ENCODE data around the gene PTGIR. TPM values are rescaled to one million over a fixed set of nuclear protein-coding genes. Genes with fewer than 3 reads are reported as not detected.
"Not testable (repeated sequence)": the region's sequence is repeated elsewhere in the genome, so short reads cannot be mapped to it uniquely, and the experiment has no call there.

Gene PTGIR
- total RNA-seq, 1 experiment from 2014 or later: not detected

- POLR2A ChIA-PET (ENCODE audit: low non-redundant PET): no interaction called here
- intact Hi-C loops (cut with micrococcal nuclease; ENCODE audit: unreplicated experiment): no loop called here
- no peaks in the 10 kb centered on the region for H3K36me3 ChIP-seq (ENCODE audit: insufficient read depth, low read length, poor library complexity, severe bottlenecking)
- no peak overlapping the region for H3K4me3 ChIP-seq (ENCODE audit: low read depth, low read length, poor library complexity, severe bottlenecking)
- no peaks in the 10 kb centered on the region for H3K27me3 ChIP-seq (replicated peaks; ENCODE audit: insufficient read depth, low read depth, low read length, poor library complexity)
- CTCF ChIA-PET: interaction anchor here (0.6 to 1.1 kb wide), 3 partner anchors 13 to 127 kb away, joined by 3 to 5 read pairs (median 4); partner anchors contain the start of gene DACT3
- no peak overlapping the region for H3K27ac ChIP-seq (ENCODE audit: low read depth, low read length, poor library complexity, severe bottlenecking)
- peaks cover 33% of the 10 kb centered on the region for H3K4me1 ChIP-seq (ENCODE audit: insufficient read depth, low read length, poor library complexity, severe bottlenecking)
- DNase-seq (ENCODE audit: low spot score): peak; percentile 36
- TF ChIP-seq, protein P1, sequence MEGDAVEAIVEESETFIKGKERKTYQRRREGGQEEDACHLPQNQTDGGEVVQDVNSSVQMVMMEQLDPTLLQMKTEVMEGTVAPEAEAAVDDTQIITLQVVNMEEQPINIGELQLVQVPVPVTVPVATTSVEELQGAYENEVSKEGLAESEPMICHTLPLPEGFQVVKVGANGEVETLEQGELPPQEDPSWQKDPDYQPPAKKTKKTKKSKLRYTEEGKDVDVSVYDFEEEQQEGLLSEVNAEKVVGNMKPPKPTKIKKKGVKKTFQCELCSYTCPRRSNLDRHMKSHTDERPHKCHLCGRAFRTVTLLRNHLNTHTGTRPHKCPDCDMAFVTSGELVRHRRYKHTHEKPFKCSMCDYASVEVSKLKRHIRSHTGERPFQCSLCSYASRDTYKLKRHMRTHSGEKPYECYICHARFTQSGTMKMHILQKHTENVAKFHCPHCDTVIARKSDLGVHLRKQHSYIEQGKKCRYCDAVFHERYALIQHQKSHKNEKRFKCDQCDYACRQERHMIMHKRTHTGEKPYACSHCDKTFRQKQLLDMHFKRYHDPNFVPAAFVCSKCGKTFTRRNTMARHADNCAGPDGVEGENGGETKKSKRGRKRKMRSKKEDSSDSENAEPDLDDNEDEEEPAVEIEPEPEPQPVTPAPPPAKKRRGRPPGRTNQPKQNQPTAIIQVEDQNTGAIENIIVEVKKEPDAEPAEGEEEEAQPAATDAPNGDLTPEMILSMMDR (conservative IDR thresholded peaks at IDR 0.05; ENCODE audit: low read depth, low read length): no peak
- no peak for TF ChIP-seq EZH2 (IDR thresholded peaks at IDR 0.05; ENCODE audit: borderline replicate concordance, low read depth, low read length, poor library complexity, severe bottlenecking)
- no peaks in the 10 kb centered on the region for H3K9me3 ChIP-seq (ENCODE audit: low read depth, low read length, poor library complexity, severe bottlenecking)
- BruUV-seq (replicated peaks): no TSS peak
Observed at GRCh38 chr19:46631481-46631880, 6.6 kb upstream of the PTGIR start.

GRCh38 chr19:46630586-46631205, 5.8 kb upstream of the PTGIR start:
- Histone ChIP-seq H3K9me3 (ENCODE audit: low read depth, low read length, poor library complexity, severe bottlenecking) (no peaks in the 10 kb centered on the region), H3K4me3 (ENCODE audit: low read depth, low read length, poor library complexity, severe bottlenecking) (no peak overlapping the region), H3K27me3 (replicated peaks; ENCODE audit: insufficient read depth, low read depth, low read length, poor library complexity) (no peaks in the 10 kb centered on the region), H3K36me3 (ENCODE audit: insufficient read depth, low read length, poor library complexity, severe bottlenecking) (no peaks in the 10 kb centered on the region), H3K4me1 (ENCODE audit: insufficient read depth, low read length, poor library complexity, severe bottlenecking) (peaks cover 33% of the 10 kb centered on the region), H3K27ac (ENCODE audit: low read depth, low read length, poor library complexity, severe bottlenecking) (no peak overlapping the region)
- intact Hi-C loops (cut with micrococcal nuclease; ENCODE audit: unreplicated experiment): no loop called here
- POLR2A ChIA-PET (ENCODE audit: low non-redundant PET): no interaction called here
- no TSS peak for BruUV-seq (replicated peaks)
- CTCF ChIA-PET: interaction anchor here (0.9 to 1.1 kb wide), 2 partner anchors 13 to 30 kb away, joined by 3 to 5 read pairs; partner anchors contain the start of gene DACT3
- TF ChIP-seq EZH2 (IDR thresholded peaks at IDR 0.05; ENCODE audit: borderline replicate concordance, low read depth, low read length, poor library complexity, severe bottlenecking): no peak
- TF ChIP-seq, protein P1 (conservative IDR thresholded peaks at IDR 0.05; ENCODE audit: low read depth, low read length): no peak
- no peak for DNase-seq (ENCODE audit: low spot score)

- CTCF ChIA-PET: interaction anchor here (0.6 kb wide), 1 partner anchor 106 kb away, joined by 3 read pairs; no protein-coding TSS in a partner anchor
- no peaks in the 10 kb centered on the region for H3K27me3 ChIP-seq (replicated peaks; ENCODE audit: insufficient read depth, low read depth, low read length, poor library complexity)
- DNase-seq (ENCODE audit: low spot score): no peak
- BruUV-seq (replicated peaks): no TSS peak
- H3K4me3 ChIP-seq (ENCODE audit: low read depth, low read length, poor library complexity, severe bottlenecking): no peak overlapping the region
- H3K4me1 ChIP-seq (ENCODE audit: insufficient read depth, low read length, poor library complexity, severe bottlenecking): peaks cover 36% of the 10 kb centered on the region
- POLR2A ChIA-PET (ENCODE audit: low non-redundant PET): no interaction called here
- H3K27ac ChIP-seq (ENCODE audit: low read depth, low read length, poor library complexity, severe bottlenecking): no peak overlapping the region
- no peak for TF ChIP-seq EZH2 (IDR thresholded peaks at IDR 0.05; ENCODE audit: borderline replicate concordance, low read depth, low read length, poor library complexity, severe bottlenecking)
- TF ChIP-seq, protein P1 (conservative IDR thresholded peaks at IDR 0.05; ENCODE audit: low read depth, low read length): no peak
- no peaks in the 10 kb centered on the region for H3K9me3 ChIP-seq (ENCODE audit: low read depth, low read length, poor library complexity, severe bottlenecking)
- no peaks in the 10 kb centered on the region for H3K36me3 ChIP-seq (ENCODE audit: insufficient read depth, low read length, poor library complexity, severe bottlenecking)
- intact Hi-C loops (cut with micrococcal nuclease; ENCODE audit: unreplicated experiment): no loop called here
Observed at GRCh38 chr19:46629546-46630025, 4.7 kb upstream of the PTGIR start.

- H3K4me3 ChIP-seq (ENCODE audit: low read depth, low read length, poor library complexity, severe bottlenecking); BruUV-seq (replicated peaks); H3K36me3 ChIP-seq (ENCODE audit: insufficient read depth, low read length, poor library complexity, severe bottlenecking); H3K27ac ChIP-seq (ENCODE audit: low read depth, low read length, poor library complexity, severe bottlenecking); POLR2A ChIA-PET (ENCODE audit: low non-redundant PET); H3K27me3 ChIP-seq (replicated peaks; ENCODE audit: insufficient read depth, low read depth, low read length, poor library complexity); intact Hi-C loops (cut with micrococcal nuclease; ENCODE audit: unreplicated experiment); DNase-seq (ENCODE audit: low spot score); H3K9me3 ChIP-seq (ENCODE audit: low read depth, low read length, poor library complexity, severe bottlenecking): not testable (repeated sequence)
- CTCF ChIA-PET: interaction anchor here (0.6 kb wide), 1 partner anchor 106 kb away, joined by 3 read pairs; no protein-coding TSS in a partner anchor
- H3K4me1 ChIP-seq (ENCODE audit: insufficient read depth, low read length, poor library complexity, severe bottlenecking): peaks cover 32% of the 10 kb centered on the region
Observed at GRCh38 chr19:46628970-46629369, 4.1 kb upstream of the PTGIR start.

Measured in A673 (cell line).